IMR-90 (cell line): ENCODE measurements around the gene DISP2. TPM values are rescaled to one million over a fixed set of nuclear protein-coding genes. Genes with fewer than 3 reads are reported as not detected.
A peak's percentile ranks its signal among the peaks of the same experiment; 100 is the strongest.

Experiments used
- ATAC-seq: fragments of 200-7000 bp; cut with Tn5 transposase; 2 replicates; pipeline ENCODE4 v1.9.1; 2020; ENCODE audit warnings: low read depth, mild to moderate bottlenecking, moderate library complexity
- BruUV-seq: library from RNA; stranded (reverse); fragments of 400-500 nt; replicated peaks from 2 replicates; lab custom pipeline; 2021; lab: Mats Ljungman, UMichigan
- CTCF ChIA-PET: fragments of 300-600 bp; formaldehyde crosslinking; extraction: SDS; loops from one replicate; lab custom pipeline; 2021; ENCODE audit warnings: antibody characterized with exemption; lab: Yijun Ruan, JAX
- POLR2A ChIA-PET: fragments of 300-600 bp; sonication (Branson Sonifier 250); formaldehyde crosslinking; loops from one replicate; lab custom pipeline; 2022; ENCODE audit warnings: antibody characterized with exemption; ENCODE audit not compliant: unreplicated experiment; lab: Charles Lee
- DNase-seq: peaks from one replicate; pipeline ENCODE4 v3.0.0; 2013
- H2AFZ ChIP-seq: replicated peaks from 2 replicates; pipeline ENCODE3; 2013; ENCODE audit warnings: low read length, mild to moderate bottlenecking; ENCODE audit not compliant: poor library complexity
- H2AK5ac ChIP-seq: 2 replicates; pipeline ENCODE4 v1.6.1; 2013; ENCODE audit warnings: low read depth, low read length, inconsistent platforms
- H2AK9ac ChIP-seq: replicated peaks from 2 replicates; pipeline ENCODE3; 2013; ENCODE audit warnings: mild to moderate bottlenecking, low read depth, low read length, moderate library complexity; ENCODE audit not compliant: poor library complexity
- H2BK120ac ChIP-seq: 2 replicates; pipeline ENCODE4 v1.6.1; 2013; ENCODE audit warnings: low read depth, low read length, inconsistent platforms
- H2BK15ac ChIP-seq: 3 replicates; pipeline ENCODE4 v1.6.1; 2013; ENCODE audit warnings: low read depth, low read length, inconsistent platforms
- H2BK20ac ChIP-seq: 2 replicates; pipeline ENCODE4 v1.6.1; 2013; ENCODE audit warnings: low read depth, mild to moderate bottlenecking, inconsistent platforms, low read length, moderate library complexity
- H2BK5ac ChIP-seq: 2 replicates; pipeline ENCODE4 v1.6.1; 2013; ENCODE audit warnings: mild to moderate bottlenecking, low read depth, low read length, inconsistent platforms; ENCODE audit not compliant: poor library complexity, severe bottlenecking
- H3K14ac ChIP-seq: replicated peaks from 2 replicates; pipeline ENCODE4 v1.6.1; 2013; ENCODE audit warnings: low read depth, low read length, inconsistent platforms
- H3K18ac ChIP-seq: 2 replicates; pipeline ENCODE4 v1.6.1; 2013; ENCODE audit warnings: low read depth, low read length, control low read depth
- H3K23ac ChIP-seq: 2 replicates; pipeline ENCODE4 v1.6.1; 2013; ENCODE audit warnings: low read depth, low read length, inconsistent platforms
- H3K27ac ChIP-seq: 2 replicates; pipeline ENCODE4 v1.5.1; 2013; ENCODE audit warnings: mild to moderate bottlenecking, control low read depth, low read length; ENCODE audit not compliant: insufficient read depth
- H3K27me3 ChIP-seq: 2 replicates; pipeline ENCODE4 v1.6.1; 2013; ENCODE audit warnings: low read length; ENCODE audit not compliant: control insufficient read depth, insufficient read depth
- H3K36me3 ChIP-seq: 2 replicates; pipeline ENCODE4 v1.6.1; 2013; ENCODE audit warnings: low read length, mixed read lengths; ENCODE audit not compliant: control insufficient read depth, insufficient read depth
- H3K4ac ChIP-seq: 2 replicates; pipeline ENCODE4 v1.6.1; 2013; ENCODE audit warnings: low read depth, low read length, inconsistent platforms
- H3K4me1 ChIP-seq: 2 replicates; pipeline ENCODE4 v1.6.1; 2013; ENCODE audit warnings: low read length, mixed read lengths; ENCODE audit not compliant: control insufficient read depth, insufficient read depth
- H3K4me2 ChIP-seq: 2 replicates; pipeline ENCODE4 v1.6.1; 2013; ENCODE audit warnings: low read depth, mild to moderate bottlenecking, control low read depth, low read length, moderate library complexity
- H3K4me3 ChIP-seq: 2 replicates; pipeline ENCODE4 v1.5.1; 2013; ENCODE audit warnings: low read depth, mild to moderate bottlenecking, control low read depth, low read length, moderate library complexity; ENCODE audit not compliant: insufficient read depth
- H3K56ac ChIP-seq: 2 replicates; pipeline ENCODE4 v1.6.1; 2013; ENCODE audit warnings: low read length, inconsistent platforms; ENCODE audit not compliant: insufficient read depth; ENCODE audit errors: extremely low read depth
- H3K79me1 ChIP-seq, 2 experiments: 2 replicates each; pipeline ENCODE4 v1.6.1; 2013; ENCODE audit warnings: low read length in 2 of 2, inconsistent platforms in 1 of 2, low read depth in 1 of 2
- H3K9ac ChIP-seq: 2 replicates; pipeline ENCODE4 v1.6.1; 2013; ENCODE audit warnings: low read depth, low read length, control low read depth
- H3K9me1 ChIP-seq: 2 replicates; pipeline ENCODE4 v1.6.1; 2013; ENCODE audit warnings: low read length, inconsistent platforms; ENCODE audit not compliant: insufficient read depth
- H3K9me3 ChIP-seq: 2 replicates; pipeline ENCODE4 v1.6.1; 2013; ENCODE audit warnings: low read length; ENCODE audit not compliant: control insufficient read depth, insufficient read depth
- H4K20me1 ChIP-seq: 2 replicates; pipeline ENCODE4 v1.6.1; 2013; ENCODE audit warnings: low read length, inconsistent platforms; ENCODE audit not compliant: insufficient read depth
- H4K5ac ChIP-seq: 2 replicates; pipeline ENCODE4 v1.6.1; 2013; ENCODE audit warnings: mild to moderate bottlenecking, low read depth, low read length, control low read depth
- H4K8ac ChIP-seq, 2 experiments: 2 replicates each; pipeline ENCODE4 v1.6.1; 2013; ENCODE audit warnings: low read depth in 2 of 2, low read length in 2 of 2, control low read depth in 1 of 2, inconsistent platforms in 1 of 2
- H4K91ac ChIP-seq: 2 replicates; pipeline ENCODE4 v1.6.1; 2013; ENCODE audit warnings: low read depth, low read length, inconsistent platforms; ENCODE audit not compliant: insufficient read depth
- BHLHE40 ChIP-seq: fragments of 150-350 bp; IDR thresholded peaks from 2 replicates; pipeline ENCODE4 v1.6.1; 2016; ENCODE audit warnings: mild to moderate bottlenecking, low read depth, low read length
- CEBPB ChIP-seq: IDR thresholded peaks from 2 replicates; pipeline ENCODE4 v1.6.1; 2012; ENCODE audit warnings: low read depth, low read length, improper control_type of control experiment
- CTCF ChIP-seq: conservative IDR thresholded peaks from 2 replicates; pipeline ENCODE4 v1.5.1; 2012; ENCODE audit warnings: mild to moderate bottlenecking, low read depth, low read length, improper control_type of control experiment
- ELK1 ChIP-seq: fragments of 150-350 bp; IDR thresholded peaks from 2 replicates; pipeline ENCODE4 v1.6.1; 2016; ENCODE audit warnings: low read depth, mild to moderate bottlenecking, low read length, moderate library complexity, borderline replicate concordance
- FOS ChIP-seq: fragments of 150-350 bp; IDR thresholded peaks from 2 replicates; pipeline ENCODE4 v1.6.1; 2016; ENCODE audit warnings: low read depth, low read length
- MAZ ChIP-seq: IDR thresholded peaks from 2 replicates; pipeline ENCODE4 v1.6.1; 2012; ENCODE audit warnings: low read depth, mild to moderate bottlenecking, low read length, improper control_type of control experiment, moderate library complexity, borderline replicate concordance
- MXI1 ChIP-seq: IDR thresholded peaks from 2 replicates; pipeline ENCODE4 v1.6.1; 2012; ENCODE audit warnings: low read depth, mild to moderate bottlenecking, low read length, moderate library complexity, borderline replicate concordance
- NFE2L2 ChIP-seq: fragments of 150-350 bp; IDR thresholded peaks from 2 replicates; pipeline ENCODE4 v1.6.1; 2016; ENCODE audit warnings: low read depth, mild to moderate bottlenecking, low read length
- POLR2A ChIP-seq: IDR thresholded peaks from 2 replicates; pipeline ENCODE4 v1.6.1; 2012; ENCODE audit warnings: mild to moderate bottlenecking, low read depth, low read length
- RAD21 ChIP-seq: IDR thresholded peaks from 2 replicates; pipeline ENCODE4 v1.6.1; 2012; ENCODE audit warnings: low read length, improper control_type of control experiment
- RCOR1 ChIP-seq: IDR thresholded peaks from 2 replicates; pipeline ENCODE4 v1.6.1; 2012; ENCODE audit warnings: mild to moderate bottlenecking, low read length, improper control_type of control experiment; ENCODE audit not compliant: insufficient replicate concordance
- RFX5 ChIP-seq: IDR thresholded peaks from 2 replicates; pipeline ENCODE4 v1.8.0; 2012; ENCODE audit warnings: low read depth, mild to moderate bottlenecking, low read length, moderate library complexity
- SMC3 ChIP-seq: fragments of 150-350 bp; IDR thresholded peaks from 2 replicates; pipeline ENCODE4 v1.6.1; 2016; ENCODE audit warnings: low read depth, mild to moderate bottlenecking, antibody characterized with exemption, low read length, moderate library complexity
- WGBS, 2 experiments: methylation state at CpG; one replicate each; pipeline versions ENCODE4 v1.1.5 to v1.1.7; 2013; ENCODE audit warnings: missing lambda C conversion rate in 2 of 2; ENCODE audit not compliant: insufficient read length in 1 of 2; ENCODE audit errors: extremely low coverage in 2 of 2; 5-methylcytosine and 5-hydroxymethylcytosine counted together
- dilution Hi-C: fragments of 300-500 bp; cut with HindIII; formaldehyde crosslinking; loops from one replicate; pipeline ENCODE4 v1.14.3; 2018; ENCODE audit warnings: low sequenced_read_pairs; ENCODE audit not compliant: unreplicated experiment
- in situ Hi-C: fragments of 300-500 bp; cut with MboI; formaldehyde crosslinking; loops from 3 replicates; pipeline ENCODE4 v1.14.3; 2019; ENCODE audit warnings: low sequenced_read_pairs, inconsistent platforms, mixed read lengths
- intact Hi-C: fragments of 100-400 bp; cut with micrococcal nuclease; formaldehyde crosslinking; loops from 2 replicates; pipeline ENCODE4 v1.10.0; 2022
- polyA plus RNA-seq, 3 experiments: library from polyadenylated mRNA; depleted of rRNA; stranded (reverse); fragments of >200 nt; gene quantifications; 2 replicates each; pipeline ENCODE4 v1.2.3, GENCODE V29; 2012; ENCODE audit warnings: low replicate concordance in 1 of 3
- total RNA-seq: library from RNA; depleted of rRNA; stranded (reverse); fragments of >200 nt; gene quantifications from 2 replicates; pipeline ENCODE4 v1.2.3, GENCODE V29; 2012
- TF ChIP-seq, protein P1 (sequence below): fragments of 150-350 bp; IDR thresholded peaks from 2 replicates; pipeline ENCODE4 v1.6.1; 2017; ENCODE audit warnings: mild to moderate bottlenecking, antibody characterized with exemption, low read length, low read depth

DISP2 gene
- total and polyA plus RNA-seq, 2 of the 4 experiments (the other 2 are of a cell fraction), result 0.34 to 0.36 TPM

DNA sequence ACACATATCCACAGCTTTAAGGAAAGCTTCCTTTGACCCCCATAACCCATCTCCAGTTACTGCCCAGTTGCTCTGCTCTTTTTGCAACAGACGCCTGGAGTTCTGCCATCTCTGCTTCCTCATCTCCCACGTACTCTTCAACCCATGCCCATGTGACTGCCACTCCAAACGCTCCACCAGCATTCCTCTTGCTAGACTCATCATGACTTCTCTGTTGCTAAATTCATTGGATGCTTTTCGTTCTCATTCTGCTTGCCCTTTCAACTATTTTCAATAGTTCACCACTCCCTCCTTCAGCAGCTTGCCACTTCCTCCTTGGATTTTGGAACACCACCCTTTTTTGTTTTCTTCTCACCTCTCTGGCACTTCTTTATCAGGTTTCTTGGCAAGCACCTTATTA is 21.8 kb downstream of the DISP2 start:
- Histone ChIP-seq H3K23ac (peak overlapping the region; percentile 31; the same call in 1 of the 2 replicates), H3K4me1 (peaks cover 4% of the 10 kb centered on the region), H3K4ac (peak overlapping the region; percentile 86), H3K27ac (peak overlapping the region; percentile 80), H3K4me3 (no peak overlapping the region), H3K56ac (peak overlapping the region; percentile 83; the same call in 1 of the 2 replicates), H2AK9ac (peak overlapping the region; percentile 47), H2BK15ac (peak overlapping the region; percentile 92), H3K9me3 (no peaks in the 10 kb centered on the region), H3K27me3 (no peaks in the 10 kb centered on the region), H3K9ac (no peak overlapping the region; the same call in 1 of the 2 replicates), H2AK5ac (peak overlapping the region; percentile 79; the same call in 1 of the 2 replicates), H3K79me1 (peaks cover 8 to 22% of the 10 kb centered on the region in 2 experiments), H3K4me2 (peak overlapping the region; percentile 33; the same call in 1 of the 2 replicates), H4K20me1 (no peaks in the 10 kb centered on the region), H2BK120ac (peak overlapping the region; percentile 85), H3K18ac (peak overlapping the region; percentile 75; the same call in 1 of the 2 replicates), H2BK20ac (peak overlapping the region; percentile 58; the same call in 1 of the 2 replicates), H3K36me3 (no peaks in the 10 kb centered on the region), H4K8ac (peak overlapping the region; percentile 60 to 90), H2BK5ac (peak overlapping the region; percentile 88), H4K91ac (peak overlapping the region; percentile 89), H3K14ac (peak overlapping the region; percentile 75), H3K9me1 (peaks cover 10% of the 10 kb centered on the region; the same call in 1 of the 2 replicates), H4K5ac (peak overlapping the region; percentile 31; the same call in 1 of the 2 replicates), H2AFZ (peak overlapping the region; percentile 2)
- dilution Hi-C loops (no loop called here), in situ Hi-C loops (no loop called here), intact Hi-C loops (no loop called here)
- WGBS, 2 experiments, result 0% methylated on average over 4 of the region's 4 CpGs; no CpG with 5 or more reads in 1 of the 2 experiments
- TF ChIP-seq BHLHE40 (peak; percentile 19; the same call in 1 of the 2 replicates), RCOR1 (peak; percentile 57), FOS (peak; percentile 76), MXI1 (0 out of 2 replicates have a peak, but pooled peaks have one; percentile 17), CTCF (no peak), CEBPB (peak; percentile 89), SMC3 (no peak), RAD21 (no peak), POLR2A (no peak), ELK1 (no peak), RFX5 (no peak), NFE2L2 (peak; percentile 36; the same call in 1 of the 2 replicates), MAZ (peak; percentile 35; the same call in 1 of the 2 replicates)
- TF ChIP-seq, protein P1, sequence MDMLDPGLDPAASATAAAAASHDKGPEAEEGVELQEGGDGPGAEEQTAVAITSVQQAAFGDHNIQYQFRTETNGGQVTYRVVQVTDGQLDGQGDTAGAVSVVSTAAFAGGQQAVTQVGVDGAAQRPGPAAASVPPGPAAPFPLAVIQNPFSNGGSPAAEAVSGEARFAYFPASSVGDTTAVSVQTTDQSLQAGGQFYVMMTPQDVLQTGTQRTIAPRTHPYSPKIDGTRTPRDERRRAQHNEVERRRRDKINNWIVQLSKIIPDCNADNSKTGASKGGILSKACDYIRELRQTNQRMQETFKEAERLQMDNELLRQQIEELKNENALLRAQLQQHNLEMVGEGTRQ, result peak; percentile 96
- ChIA-PET POLR2A (interaction anchor here (0.6 to 1.3 kb wide), 2 partner anchors 26 to 39 kb away, joined by 3 read pairs; partner anchors contain the start of genes CCDC9B and IVD), CTCF (interaction anchor here (1.2 kb wide), 1 partner anchor 11 kb away, joined by 3 read pairs; no protein-coding TSS in a partner anchor)
- peak; percentile 99 for DNase-seq
- no TSS peak for BruUV-seq
- peak; percentile 80 for ATAC-seq
